Stimulated activated naive CD8-positive, alpha-beta T cell treated with anti-CD3 and anti-CD28 coated beads, Interleukin-15, Interleukin-2, amounts not matched to agents 100 ng/mL and 50 ng/mL, for 24 hours (primary cell): Measurements from ENCODE around the gene XPNPEP2.

ENCODE experiments used
- H3K27ac Mint-ChIP-seq: one replicate; pipeline ENCODE4 v1.8.0; 2021; ENCODE audit warnings: mild to moderate bottlenecking, mixed read lengths
- H3K27me3 Mint-ChIP-seq: one replicate; pipeline ENCODE4 v1.8.0; 2021; ENCODE audit warnings: mixed read lengths
- H3K36me3 Mint-ChIP-seq: one replicate; pipeline ENCODE4 v1.8.0; 2021; ENCODE audit warnings: low read depth, mixed read lengths
- H3K4me1 Mint-ChIP-seq: one replicate; pipeline ENCODE4 v1.8.0; 2021; ENCODE audit warnings: low read depth, mixed read lengths
- H3K4me3 Mint-ChIP-seq: one replicate; pipeline ENCODE4 v1.8.0; 2021; ENCODE audit warnings: mild to moderate bottlenecking, mixed read lengths
- H3K9me3 Mint-ChIP-seq: one replicate; pipeline ENCODE4 v1.8.0; 2021; ENCODE audit warnings: mixed read lengths

Gene XPNPEP2, protein sequence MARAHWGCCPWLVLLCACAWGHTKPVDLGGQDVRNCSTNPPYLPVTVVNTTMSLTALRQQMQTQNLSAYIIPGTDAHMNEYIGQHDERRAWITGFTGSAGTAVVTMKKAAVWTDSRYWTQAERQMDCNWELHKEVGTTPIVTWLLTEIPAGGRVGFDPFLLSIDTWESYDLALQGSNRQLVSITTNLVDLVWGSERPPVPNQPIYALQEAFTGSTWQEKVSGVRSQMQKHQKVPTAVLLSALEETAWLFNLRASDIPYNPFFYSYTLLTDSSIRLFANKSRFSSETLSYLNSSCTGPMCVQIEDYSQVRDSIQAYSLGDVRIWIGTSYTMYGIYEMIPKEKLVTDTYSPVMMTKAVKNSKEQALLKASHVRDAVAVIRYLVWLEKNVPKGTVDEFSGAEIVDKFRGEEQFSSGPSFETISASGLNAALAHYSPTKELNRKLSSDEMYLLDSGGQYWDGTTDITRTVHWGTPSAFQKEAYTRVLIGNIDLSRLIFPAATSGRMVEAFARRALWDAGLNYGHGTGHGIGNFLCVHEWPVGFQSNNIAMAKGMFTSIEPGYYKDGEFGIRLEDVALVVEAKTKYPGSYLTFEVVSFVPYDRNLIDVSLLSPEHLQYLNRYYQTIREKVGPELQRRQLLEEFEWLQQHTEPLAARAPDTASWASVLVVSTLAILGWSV

DNA sequence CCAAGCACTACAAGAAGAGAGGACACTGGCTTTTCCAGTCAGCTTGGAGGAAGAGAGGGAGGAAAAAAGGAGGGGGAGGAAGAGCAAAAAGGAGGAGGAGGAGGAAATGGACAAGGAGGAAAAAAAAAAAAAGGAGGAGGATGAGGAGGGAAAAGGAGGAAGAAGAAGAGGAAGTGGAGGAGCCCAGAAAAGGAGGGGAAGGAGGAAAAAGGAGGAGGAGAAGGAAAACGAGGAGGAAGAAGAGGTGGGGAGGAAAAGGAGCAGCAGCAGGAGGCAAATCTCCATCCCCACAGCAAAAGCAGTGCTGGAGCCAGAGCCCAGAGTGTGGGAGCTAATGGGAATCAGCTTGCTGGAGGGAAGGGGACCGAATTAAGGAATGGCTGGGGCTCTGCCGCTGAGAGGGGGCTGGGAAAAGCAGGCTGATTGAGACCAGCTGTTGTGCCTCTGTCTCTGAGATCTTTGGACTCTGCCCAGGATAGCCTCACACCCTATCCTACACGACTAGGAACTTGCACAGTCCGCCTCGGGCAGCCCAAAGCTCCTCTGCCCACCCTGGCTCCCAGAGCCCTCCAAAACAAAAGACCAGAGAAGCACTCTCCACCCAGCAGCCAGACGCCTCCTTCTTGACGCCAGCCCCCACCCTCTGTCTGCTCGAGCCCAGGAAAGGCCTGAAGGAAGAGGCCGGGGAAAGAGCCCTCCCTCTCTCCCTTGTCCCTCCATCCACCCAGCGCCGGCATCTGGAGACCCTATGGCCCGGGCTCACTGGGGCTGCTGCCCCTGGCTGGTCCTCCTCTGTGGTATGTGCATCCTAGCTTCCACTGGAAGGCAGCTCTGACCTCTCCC is at the start of gene XPNPEP2:
Gene XPNPEP2, plus strand, starts transcription at position 514 of the 843 bp plus-strand sequence. Its CDS starts 235 bp downstream, at position 749.
- H3K27ac Mint-ChIP-seq, result no peak within 1 kb of the TSS
- no peaks in the 10 kb centered on the region for H3K36me3 Mint-ChIP-seq
- no peak within 1 kb of the TSS for H3K4me3 Mint-ChIP-seq
- H3K9me3 Mint-ChIP-seq, result no peaks in the 10 kb centered on the region
- peaks cover 38% of the 10 kb centered on the region for H3K4me1 Mint-ChIP-seq
- H3K27me3 Mint-ChIP-seq, result no peaks in the 10 kb centered on the region

DNA sequence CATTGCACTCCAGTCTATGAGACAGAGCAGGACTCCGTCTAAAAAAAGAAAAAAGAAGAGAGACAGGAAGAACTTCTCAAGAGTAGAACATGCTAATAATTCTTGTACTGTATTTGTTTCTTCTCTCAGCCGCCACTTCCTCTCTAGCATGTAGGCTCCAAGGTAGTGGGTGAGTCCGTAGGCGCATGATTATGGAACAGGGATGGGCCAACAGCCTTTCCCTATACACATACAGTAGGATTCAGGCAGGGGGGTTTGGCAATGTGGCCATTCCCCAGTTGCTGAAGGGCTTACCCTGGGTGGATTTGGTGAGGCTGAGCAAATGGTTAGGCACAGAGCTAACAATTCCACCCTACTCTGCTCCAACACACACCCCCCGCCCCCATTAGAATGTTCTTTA is 49.0 kb upstream of the XPNPEP2 start:
- H3K4me3 Mint-ChIP-seq, result no peak overlapping the region
- H3K27me3 Mint-ChIP-seq, result no peaks in the 10 kb centered on the region
- H3K36me3 Mint-ChIP-seq, result no peaks in the 10 kb centered on the region
- H3K9me3 Mint-ChIP-seq, result no peaks in the 10 kb centered on the region
- no peaks in the 10 kb centered on the region for H3K4me1 Mint-ChIP-seq
- H3K27ac Mint-ChIP-seq, result no peak overlapping the region

DNA sequence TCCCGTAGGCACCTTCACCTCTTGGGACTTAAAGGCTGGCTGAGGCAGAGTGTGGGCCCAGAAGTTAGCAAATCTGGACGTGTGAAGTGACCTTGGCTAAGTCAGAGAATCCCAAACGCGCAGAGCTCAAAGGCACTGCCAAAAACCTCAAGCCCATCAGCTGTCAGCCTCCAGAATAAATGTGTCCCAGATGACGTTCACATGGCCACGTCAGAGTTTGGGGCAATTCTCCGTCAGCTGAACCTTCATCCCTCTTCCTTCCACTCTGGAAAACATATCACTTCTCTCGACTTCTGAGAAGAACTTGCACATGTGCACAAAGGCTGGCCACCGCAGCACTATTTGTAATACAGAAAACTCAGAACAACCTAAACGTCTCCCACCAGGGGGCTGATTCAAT is 48.3 kb upstream of the XPNPEP2 start:
- no peaks in the 10 kb centered on the region for H3K4me1 Mint-ChIP-seq
- H3K27ac Mint-ChIP-seq, result no peak overlapping the region
- H3K36me3 Mint-ChIP-seq, result no peaks in the 10 kb centered on the region
- H3K9me3 Mint-ChIP-seq, result no peaks in the 10 kb centered on the region
- H3K4me3 Mint-ChIP-seq, result no peak overlapping the region
- no peaks in the 10 kb centered on the region for H3K27me3 Mint-ChIP-seq

DNA sequence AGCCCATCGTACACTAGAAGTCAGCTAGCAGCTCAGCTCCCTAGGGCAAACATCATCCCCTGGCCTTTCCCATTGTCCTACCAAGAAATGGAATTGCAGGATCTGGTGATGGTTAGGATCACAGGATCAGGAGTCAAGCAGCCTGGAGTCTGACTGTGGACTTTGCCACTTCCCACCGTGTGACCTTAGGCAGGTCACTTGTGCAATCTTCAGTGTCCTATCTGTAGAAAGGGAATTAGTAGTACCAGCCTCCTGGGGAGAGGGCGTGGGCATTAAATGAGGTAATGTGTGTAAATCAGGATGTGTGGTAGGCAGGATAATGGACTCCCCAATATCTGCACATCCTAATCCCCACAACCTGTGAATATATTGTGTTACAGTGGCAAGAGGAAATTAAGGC is 45.4 kb upstream of the XPNPEP2 start:
- H3K36me3 Mint-ChIP-seq, result no peaks in the 10 kb centered on the region
- no peak overlapping the region for H3K4me3 Mint-ChIP-seq
- H3K4me1 Mint-ChIP-seq, result no peaks in the 10 kb centered on the region
- no peak overlapping the region for H3K27ac Mint-ChIP-seq
- no peaks in the 10 kb centered on the region for H3K27me3 Mint-ChIP-seq
- no peaks in the 10 kb centered on the region for H3K9me3 Mint-ChIP-seq

DNA sequence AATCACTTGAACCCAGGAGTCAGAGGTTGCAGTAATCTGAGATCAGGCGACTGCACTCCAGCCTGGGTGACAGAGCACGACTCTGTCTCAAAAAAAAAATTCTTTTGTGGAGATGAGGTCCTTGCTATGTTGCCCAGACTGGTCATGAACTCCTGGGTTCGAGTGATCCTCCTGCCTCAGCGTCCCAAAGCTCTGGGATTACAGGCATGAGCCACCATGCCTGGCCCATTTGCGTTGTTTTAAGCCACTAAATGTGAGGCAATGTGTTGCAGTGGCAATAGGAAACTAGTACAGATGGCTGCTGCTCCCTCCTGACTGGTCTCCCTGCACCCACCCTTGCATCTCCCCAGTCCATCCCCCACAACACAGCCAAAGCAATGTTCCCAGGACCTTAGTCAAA is 44.0 kb upstream of the XPNPEP2 start:
- H3K27ac Mint-ChIP-seq, result no peak overlapping the region
- H3K4me1 Mint-ChIP-seq, result no peaks in the 10 kb centered on the region
- no peaks in the 10 kb centered on the region for H3K9me3 Mint-ChIP-seq
- no peaks in the 10 kb centered on the region for H3K36me3 Mint-ChIP-seq
- H3K4me3 Mint-ChIP-seq, result no peak overlapping the region
- no peaks in the 10 kb centered on the region for H3K27me3 Mint-ChIP-seq

DNA sequence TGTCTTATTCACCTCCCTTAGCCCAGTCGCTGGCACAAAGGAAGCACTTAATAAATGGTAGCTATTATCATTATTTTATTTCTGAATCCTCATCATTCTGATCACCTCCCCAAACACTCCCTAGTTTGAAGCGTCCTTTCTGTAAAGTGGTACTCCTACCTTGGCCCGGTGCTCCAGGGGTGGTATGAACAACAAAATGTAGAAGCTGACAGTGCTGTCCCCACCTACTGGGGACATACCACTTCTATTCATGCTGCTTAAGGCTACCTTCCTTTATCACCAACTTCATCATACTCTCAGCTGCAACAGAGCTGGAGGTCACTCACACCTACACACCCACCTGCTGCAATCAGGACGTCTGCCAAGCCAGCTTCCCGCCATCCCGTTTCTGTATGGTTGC is 43.2 kb upstream of the XPNPEP2 start:
- Mint-ChIP-seq H3K9me3 (no peaks in the 10 kb centered on the region), H3K4me3 (no peak overlapping the region), H3K27ac (no peak overlapping the region), H3K36me3 (no peaks in the 10 kb centered on the region), H3K27me3 (no peaks in the 10 kb centered on the region), H3K4me1 (no peaks in the 10 kb centered on the region)

DNA sequence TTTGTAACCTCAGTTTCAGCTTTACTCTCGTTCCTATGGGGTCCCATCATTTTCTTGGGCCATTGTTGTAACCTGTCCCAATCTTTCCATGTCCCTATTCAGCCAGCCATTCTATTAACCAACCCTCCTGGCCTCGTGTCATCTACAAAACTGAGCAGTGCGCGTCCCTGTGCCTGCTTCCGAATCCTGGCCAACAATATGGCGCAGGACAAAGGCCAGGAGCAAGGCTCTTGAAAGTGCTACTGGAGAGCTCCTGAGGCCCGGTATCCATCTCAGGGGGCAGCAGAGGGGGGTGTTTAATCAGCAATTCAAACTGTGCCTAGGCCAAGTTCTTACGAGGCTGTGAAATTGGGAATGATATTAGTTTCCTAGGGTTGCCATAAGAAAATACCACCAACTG is 42.8 kb upstream of the XPNPEP2 start:
- no peaks in the 10 kb centered on the region for H3K4me1 Mint-ChIP-seq
- no peaks in the 10 kb centered on the region for H3K36me3 Mint-ChIP-seq
- H3K27ac Mint-ChIP-seq, result no peak overlapping the region
- H3K9me3 Mint-ChIP-seq, result no peaks in the 10 kb centered on the region
- H3K27me3 Mint-ChIP-seq, result no peaks in the 10 kb centered on the region
- no peak overlapping the region for H3K4me3 Mint-ChIP-seq

DNA sequence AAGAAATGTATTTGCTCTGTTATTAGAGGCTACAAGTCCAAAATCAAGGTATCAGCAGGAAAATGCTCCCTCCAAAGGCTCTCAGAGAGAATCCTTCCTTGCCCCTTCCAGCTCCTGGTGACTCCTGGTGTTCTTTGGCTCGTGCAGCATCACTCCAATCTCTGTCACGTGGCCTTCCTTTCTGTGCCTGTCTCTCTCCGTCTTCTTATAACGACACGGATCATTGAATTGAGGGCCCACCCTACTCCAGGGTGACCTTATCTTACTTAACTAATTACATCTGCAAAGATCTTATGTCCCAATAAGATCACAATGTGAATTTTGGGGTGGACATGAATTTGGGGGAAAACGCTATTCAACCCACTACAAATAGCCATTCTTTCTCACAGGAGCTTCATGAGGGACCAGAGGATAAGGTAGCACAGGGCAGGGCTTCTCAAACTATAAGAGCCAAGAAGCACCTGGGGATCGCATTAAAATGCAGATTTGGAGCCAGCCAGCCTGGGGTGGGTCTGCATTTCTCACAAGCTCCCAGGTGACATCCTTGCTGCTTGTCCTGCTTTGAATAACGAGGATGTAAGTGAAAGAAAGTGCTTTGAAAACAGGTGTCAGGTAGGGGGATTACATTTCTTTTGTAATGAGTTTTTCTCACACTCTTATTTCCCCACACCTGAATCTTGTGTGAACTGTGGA is 42.2 kb upstream of the XPNPEP2 start:
- H3K9me3 Mint-ChIP-seq, result no peaks in the 10 kb centered on the region
- no peak overlapping the region for H3K4me3 Mint-ChIP-seq
- H3K27me3 Mint-ChIP-seq, result no peaks in the 10 kb centered on the region
- H3K36me3 Mint-ChIP-seq, result no peaks in the 10 kb centered on the region
- H3K27ac Mint-ChIP-seq, result no peak overlapping the region
- H3K4me1 Mint-ChIP-seq, result no peaks in the 10 kb centered on the region

DNA sequence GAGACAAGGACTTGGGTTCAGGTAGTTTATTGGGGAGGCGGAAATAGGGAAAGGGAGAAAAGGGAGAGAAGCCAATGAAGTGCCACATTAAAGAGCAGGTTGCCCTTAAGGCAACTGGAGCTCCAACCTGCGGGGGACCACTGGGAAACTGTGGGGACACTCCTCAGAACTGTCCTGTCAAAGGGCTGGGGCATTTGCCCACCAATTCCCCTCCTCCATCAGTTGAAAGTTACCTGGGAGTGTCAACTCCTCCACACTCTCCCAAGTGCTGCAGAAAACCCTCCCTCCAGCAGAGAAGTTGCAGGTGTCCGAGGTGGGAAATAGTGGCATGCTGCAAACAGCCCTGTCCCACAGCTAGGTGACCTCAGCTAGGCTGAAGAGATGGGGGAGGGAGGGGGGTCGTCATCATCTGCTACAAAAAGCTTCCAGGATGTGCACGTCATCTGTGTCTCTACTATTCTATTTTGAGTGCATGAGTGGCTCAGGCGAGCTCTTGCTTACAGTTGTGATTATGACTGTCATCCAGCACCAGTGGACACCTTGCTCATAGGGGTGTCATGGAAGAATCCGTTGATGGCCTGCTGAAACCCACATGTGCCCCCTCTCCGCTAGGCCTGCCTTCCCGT is 41.5 kb upstream of the XPNPEP2 start:
- Mint-ChIP-seq H3K27me3 (no peaks in the 10 kb centered on the region), H3K27ac (no peak overlapping the region), H3K9me3 (no peaks in the 10 kb centered on the region), H3K4me3 (no peak overlapping the region), H3K36me3 (no peaks in the 10 kb centered on the region), H3K4me1 (no peaks in the 10 kb centered on the region)

DNA sequence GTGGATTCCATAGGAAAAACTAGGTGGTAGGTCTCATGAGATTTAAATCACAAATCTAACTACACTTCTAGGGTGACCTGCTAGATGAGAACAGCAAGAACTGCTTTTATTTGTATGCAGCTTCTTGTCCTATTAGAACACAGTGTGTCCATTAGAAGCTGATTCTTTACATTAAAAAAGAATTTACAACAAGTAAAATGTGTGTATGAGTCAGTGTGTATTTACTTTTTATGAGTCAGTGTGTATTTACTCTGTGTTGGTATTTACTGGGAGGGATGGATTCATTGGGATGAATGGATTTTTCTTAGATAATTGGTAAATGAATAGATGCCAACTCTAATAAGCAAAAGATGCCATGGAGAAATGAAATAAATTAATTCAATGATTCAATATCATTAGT is 40.6 kb upstream of the XPNPEP2 start:
- Mint-ChIP-seq H3K9me3 (no peaks in the 10 kb centered on the region), H3K4me1 (no peaks in the 10 kb centered on the region), H3K27ac (no peak overlapping the region), H3K27me3 (no peaks in the 10 kb centered on the region), H3K4me3 (no peak overlapping the region), H3K36me3 (no peaks in the 10 kb centered on the region)

DNA sequence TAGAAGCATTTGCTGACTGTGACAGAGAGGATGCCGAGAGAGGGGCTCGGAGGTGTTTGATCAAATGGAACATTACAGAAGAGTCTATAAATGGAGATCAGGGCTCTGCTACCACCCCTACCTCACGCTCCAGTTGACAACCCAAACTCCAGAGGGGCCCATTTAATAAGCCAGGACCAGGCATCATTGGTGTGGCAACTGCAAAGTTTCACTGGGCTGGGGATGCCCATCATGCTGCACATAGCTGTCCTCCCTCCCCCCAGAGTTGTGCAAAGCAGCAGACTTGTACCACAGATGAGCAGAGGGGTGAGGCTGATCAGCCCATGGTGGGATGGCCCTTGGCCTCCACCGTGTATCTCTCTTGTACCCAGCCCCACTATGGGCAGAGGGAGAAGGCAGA is 38.2 kb upstream of the XPNPEP2 start:
- Mint-ChIP-seq H3K36me3 (no peaks in the 10 kb centered on the region), H3K4me1 (no peaks in the 10 kb centered on the region), H3K27me3 (no peaks in the 10 kb centered on the region), H3K27ac (no peak overlapping the region), H3K4me3 (no peak overlapping the region), H3K9me3 (no peaks in the 10 kb centered on the region)

DNA sequence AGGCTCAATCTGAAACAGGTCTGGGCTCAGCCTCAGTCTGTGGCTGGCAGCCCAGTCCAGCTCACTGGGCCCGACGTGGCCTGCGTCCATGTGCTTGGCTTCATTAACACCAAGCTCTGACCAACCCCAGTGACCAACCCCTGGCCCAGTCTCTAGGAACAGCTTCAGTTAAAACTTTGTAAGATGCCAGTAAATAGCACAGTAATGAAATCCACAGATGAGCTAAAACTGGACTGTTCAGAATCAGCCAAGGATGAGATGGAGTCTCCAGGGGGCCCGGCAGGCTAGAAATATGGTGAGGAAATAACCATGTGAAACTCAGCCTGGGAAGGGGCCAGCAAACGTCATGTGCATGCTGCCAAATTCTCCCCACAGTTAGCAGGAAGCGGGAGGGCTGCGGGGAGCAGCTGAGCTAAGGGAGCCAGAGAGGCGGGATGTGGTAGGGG is 37.1 kb upstream of the XPNPEP2 start:
- Mint-ChIP-seq H3K27me3 (no peaks in the 10 kb centered on the region), H3K36me3 (no peaks in the 10 kb centered on the region), H3K27ac (no peak overlapping the region), H3K9me3 (no peaks in the 10 kb centered on the region), H3K4me1 (no peaks in the 10 kb centered on the region), H3K4me3 (no peak overlapping the region)

DNA sequence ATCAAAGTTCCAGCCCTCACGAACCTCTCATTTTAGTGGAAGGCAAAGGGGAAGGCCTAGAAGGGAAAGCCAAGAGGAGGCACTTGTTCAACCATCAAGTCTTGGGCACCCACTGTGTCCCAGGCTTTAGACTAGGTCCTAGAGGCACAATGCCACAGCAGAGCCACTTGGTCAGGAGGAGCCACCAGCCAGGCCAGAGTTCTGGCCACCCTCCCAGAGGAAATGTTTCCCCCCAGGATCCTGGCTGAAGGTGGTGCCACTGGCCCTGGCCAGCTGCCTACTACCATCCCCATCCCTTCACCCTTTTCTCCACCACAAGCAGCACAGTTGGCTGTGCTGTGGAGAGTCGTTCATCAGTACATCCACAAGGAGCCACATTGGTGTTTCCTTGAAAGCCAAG is 34.3 kb upstream of the XPNPEP2 start:
- H3K4me3 Mint-ChIP-seq, result no peak overlapping the region
- H3K9me3 Mint-ChIP-seq, result peaks cover 3% of the 10 kb centered on the region
- no peaks in the 10 kb centered on the region for H3K4me1 Mint-ChIP-seq
- H3K27ac Mint-ChIP-seq, result no peak overlapping the region
- H3K27me3 Mint-ChIP-seq, result no peaks in the 10 kb centered on the region
- H3K36me3 Mint-ChIP-seq, result no peaks in the 10 kb centered on the region

DNA sequence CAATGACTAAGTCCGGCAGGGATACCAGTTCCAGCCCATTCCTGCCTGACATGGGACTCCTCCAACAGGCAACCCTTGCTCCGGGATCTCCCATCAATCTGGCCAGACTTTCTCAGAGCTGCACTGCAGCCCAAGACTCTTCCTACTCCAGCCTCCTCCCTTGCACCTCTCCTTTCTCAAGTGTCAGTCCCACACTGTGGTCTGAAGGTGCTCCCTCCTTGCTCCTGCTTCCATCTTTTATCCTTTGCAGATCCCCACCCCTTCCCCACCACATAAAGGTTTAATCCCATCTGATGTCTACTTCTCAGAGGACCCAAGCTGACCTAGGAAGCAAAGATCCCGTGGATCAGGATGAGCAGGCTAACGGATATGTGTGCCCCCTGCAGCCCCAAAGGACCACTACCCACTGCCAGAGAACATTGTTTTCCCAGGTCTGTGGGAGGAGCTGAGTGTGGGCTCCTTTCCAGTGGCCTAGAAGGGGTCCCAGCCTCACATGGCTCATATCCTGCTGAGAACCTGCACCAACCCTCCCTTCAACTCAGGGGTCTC is 33.3 kb upstream of the XPNPEP2 start:
- Mint-ChIP-seq H3K27ac (no peak overlapping the region), H3K36me3 (no peaks in the 10 kb centered on the region), H3K4me3 (no peak overlapping the region), H3K9me3 (peaks cover 3% of the 10 kb centered on the region), H3K4me1 (no peaks in the 10 kb centered on the region), H3K27me3 (no peaks in the 10 kb centered on the region)
